ENCODE measurements around the gene NFATC2IP. TPM values are rescaled to one million over a fixed set of nuclear protein-coding genes. Genes with fewer than 3 reads are reported as not detected.

The NFATC2IP gene
- total RNA-seq, 4 donors from 2014 or later: 10.3 to 40.8 (median 16.6) TPM

DNA sequence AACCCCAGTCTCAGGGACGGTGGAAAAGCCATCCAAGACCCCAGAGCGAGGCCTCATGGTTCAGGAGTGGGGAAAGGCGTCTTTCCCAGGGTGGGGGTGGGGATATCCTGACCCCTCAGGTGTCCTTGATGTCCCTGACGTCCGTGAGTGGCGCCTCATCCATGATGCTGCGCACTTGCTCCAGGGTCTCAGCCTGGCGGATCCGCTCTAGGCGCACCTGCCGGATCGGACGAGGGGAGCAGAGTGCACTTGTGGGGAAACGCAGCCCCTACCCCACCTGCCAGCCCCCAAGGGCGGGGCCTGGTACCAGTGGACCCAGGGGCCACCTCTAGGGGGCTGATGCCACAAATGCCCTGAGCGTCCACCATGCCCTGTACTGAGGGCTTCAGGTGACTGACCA is 45.9 kb upstream of the NFATC2IP start:
- intact Hi-C loops (cut with DNase I; ENCODE audit: low total_unique reads): no loop called here
- TF ChIP-seq, protein P1, sequence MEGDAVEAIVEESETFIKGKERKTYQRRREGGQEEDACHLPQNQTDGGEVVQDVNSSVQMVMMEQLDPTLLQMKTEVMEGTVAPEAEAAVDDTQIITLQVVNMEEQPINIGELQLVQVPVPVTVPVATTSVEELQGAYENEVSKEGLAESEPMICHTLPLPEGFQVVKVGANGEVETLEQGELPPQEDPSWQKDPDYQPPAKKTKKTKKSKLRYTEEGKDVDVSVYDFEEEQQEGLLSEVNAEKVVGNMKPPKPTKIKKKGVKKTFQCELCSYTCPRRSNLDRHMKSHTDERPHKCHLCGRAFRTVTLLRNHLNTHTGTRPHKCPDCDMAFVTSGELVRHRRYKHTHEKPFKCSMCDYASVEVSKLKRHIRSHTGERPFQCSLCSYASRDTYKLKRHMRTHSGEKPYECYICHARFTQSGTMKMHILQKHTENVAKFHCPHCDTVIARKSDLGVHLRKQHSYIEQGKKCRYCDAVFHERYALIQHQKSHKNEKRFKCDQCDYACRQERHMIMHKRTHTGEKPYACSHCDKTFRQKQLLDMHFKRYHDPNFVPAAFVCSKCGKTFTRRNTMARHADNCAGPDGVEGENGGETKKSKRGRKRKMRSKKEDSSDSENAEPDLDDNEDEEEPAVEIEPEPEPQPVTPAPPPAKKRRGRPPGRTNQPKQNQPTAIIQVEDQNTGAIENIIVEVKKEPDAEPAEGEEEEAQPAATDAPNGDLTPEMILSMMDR (IDR thresholded peaks at IDR 0.05): no peak
- no peak for TF ChIP-seq POLR2A (IDR thresholded peaks at IDR 0.05)
- H3K4me1 ChIP-seq: no peaks in the 10 kb centered on the region
- DNase-seq: no peak
- no peak overlapping the region for H3K4me3 ChIP-seq
- H3K9me3 ChIP-seq: no peaks in the 10 kb centered on the region
- H3K36me3 ChIP-seq: no peaks in the 10 kb centered on the region
- no peak overlapping the region for H3K27ac ChIP-seq
- H3K27me3 ChIP-seq: no peaks in the 10 kb centered on the region

- Histone ChIP-seq H3K9me3 (no peaks in the 10 kb centered on the region), H3K36me3 (no peaks in the 10 kb centered on the region), H3K27ac (no peak overlapping the region), H3K27me3 (no peaks in the 10 kb centered on the region), H3K4me1 (no peaks in the 10 kb centered on the region), H3K4me3 (no peak overlapping the region)
- TF ChIP-seq, protein P1 (IDR thresholded peaks at IDR 0.05): no peak
- no peak for TF ChIP-seq POLR2A (IDR thresholded peaks at IDR 0.05)
- intact Hi-C loops (cut with DNase I; ENCODE audit: low total_unique reads): no loop called here
- DNase-seq: no peak
These were observed 45.4 kb upstream of the NFATC2IP start for GRCh38 chr16:28905229-28905754.

GRCh38 chr16:28905800-28906372 is 44.9 kb upstream of the NFATC2IP start:
- Histone ChIP-seq H3K36me3 (no peaks in the 10 kb centered on the region), H3K4me1 (no peaks in the 10 kb centered on the region), H3K27me3 (no peaks in the 10 kb centered on the region), H3K4me3 (no peak overlapping the region), H3K27ac (no peak overlapping the region), H3K9me3 (no peaks in the 10 kb centered on the region)
- TF ChIP-seq, protein P1 (IDR thresholded peaks at IDR 0.05): no peak
- TF ChIP-seq POLR2A (IDR thresholded peaks at IDR 0.05): no peak
- intact Hi-C loops (cut with DNase I; ENCODE audit: low total_unique reads): no loop called here
- no peak for DNase-seq

DNA sequence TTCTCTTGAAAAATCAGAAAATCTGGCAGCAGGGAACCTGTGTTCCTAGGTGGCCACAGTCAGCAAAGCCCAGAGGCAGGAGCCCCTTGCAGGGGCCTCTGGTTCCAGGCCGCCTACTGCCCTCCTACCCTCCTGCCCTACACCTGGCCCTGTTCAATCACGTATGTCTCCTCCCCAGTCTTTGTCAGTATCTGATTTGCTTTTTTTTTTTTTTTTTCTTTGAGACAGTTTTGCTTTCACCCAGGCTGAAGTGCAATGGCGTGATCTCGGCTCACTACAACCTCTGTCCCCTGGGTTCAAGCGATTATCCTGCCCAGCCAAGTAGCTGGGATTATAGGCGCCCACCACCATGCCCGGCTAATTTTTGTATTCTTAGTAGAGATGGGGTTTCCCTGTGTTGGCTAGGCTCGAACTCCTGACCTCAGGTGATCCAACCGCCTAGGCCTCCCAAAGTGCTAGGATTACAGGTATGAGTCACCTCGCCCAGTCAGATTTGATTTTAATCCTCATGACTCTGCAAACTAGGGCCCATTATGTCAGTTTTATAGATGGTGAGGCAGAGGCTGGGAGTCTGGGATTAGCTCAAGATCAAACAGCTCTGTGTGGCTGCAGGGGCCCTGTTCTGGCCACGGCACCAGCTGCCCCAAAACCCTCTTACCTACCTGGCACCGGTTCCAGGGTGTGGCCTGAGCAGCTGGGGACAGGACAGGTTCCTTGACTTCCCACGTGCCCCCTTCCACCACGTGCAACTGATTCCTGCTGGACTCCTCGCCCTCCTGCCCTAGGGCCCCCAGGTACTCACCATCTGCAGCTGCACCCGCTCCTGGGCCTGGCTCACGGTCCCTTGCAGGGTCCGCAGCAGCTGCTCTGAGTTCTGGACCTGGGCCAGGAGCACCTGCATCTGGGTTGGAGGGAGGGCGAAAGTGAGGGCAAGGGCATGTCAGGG is 40.4 kb upstream of the NFATC2IP start:
- Histone ChIP-seq H3K4me1 (no peaks in the 10 kb centered on the region), H3K27ac (no peak overlapping the region), H3K36me3 (no peaks in the 10 kb centered on the region), H3K9me3 (no peaks in the 10 kb centered on the region), H3K4me3 (no peak overlapping the region), H3K27me3 (no peaks in the 10 kb centered on the region)
- no peak for DNase-seq
- TF ChIP-seq POLR2A (IDR thresholded peaks at IDR 0.05): no peak
- TF ChIP-seq, protein P1 (IDR thresholded peaks at IDR 0.05): no peak
- intact Hi-C loops (cut with DNase I; ENCODE audit: low total_unique reads): no loop called here

DNA sequence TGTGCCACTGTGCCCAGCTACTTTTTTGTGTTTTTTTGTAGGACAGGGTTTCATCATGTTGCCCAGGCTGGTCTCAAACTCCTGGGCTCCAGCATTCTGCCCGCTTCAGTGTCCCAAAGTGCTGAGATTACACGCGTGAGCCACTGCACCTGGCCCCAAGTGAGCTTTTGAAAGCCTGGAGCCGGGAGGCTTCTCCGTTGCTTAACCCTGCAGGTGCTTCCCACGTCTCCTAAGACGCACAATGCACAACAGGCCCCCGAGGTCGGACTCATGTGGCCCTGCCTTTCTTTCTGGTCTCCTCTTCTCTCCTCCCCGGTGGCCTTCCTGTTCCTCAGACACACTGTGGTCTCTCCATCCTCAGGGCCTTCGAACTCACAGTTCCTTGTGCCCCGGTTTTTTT is 38.2 kb upstream of the NFATC2IP start:
- TF ChIP-seq, protein P1 (IDR thresholded peaks at IDR 0.05): no peak
- no peak for TF ChIP-seq POLR2A (IDR thresholded peaks at IDR 0.05)
- intact Hi-C loops (cut with DNase I; ENCODE audit: low total_unique reads): no loop called here
- no peak for DNase-seq
- H3K36me3 ChIP-seq: no peaks in the 10 kb centered on the region
- no peak overlapping the region for H3K27ac ChIP-seq
- no peak overlapping the region for H3K4me3 ChIP-seq
- H3K4me1 ChIP-seq: no peaks in the 10 kb centered on the region
- no peaks in the 10 kb centered on the region for H3K27me3 ChIP-seq
- no peaks in the 10 kb centered on the region for H3K9me3 ChIP-seq

All from uterus (tissue), 4 donors.